GM21515 (cell line): ENCODE measurements around the gene BLVRB.

Experiments used
- ATAC-seq: cut with Tn5 transposase; IDR thresholded peaks from one replicate; pipeline ENCODE4 v1.9.1; 2021; ENCODE audit not compliant: unreplicated experiment

BLVRB gene

GRCh38 chr19:40424637-40425449, 40.7 kb downstream of the BLVRB start:
- ATAC-seq, result no peak

GRCh38 chr19:40423938-40424337, 41.6 kb downstream of the BLVRB start:
- no peak for ATAC-seq

GRCh38 chr19:40422748-40423566, 42.6 kb downstream of the BLVRB start:
- no peak for ATAC-seq

- no peak for ATAC-seq
These were observed 43.4 kb downstream of the BLVRB start for GRCh38 chr19:40421993-40422747.

- ATAC-seq, result no peak
These were observed 44.5 kb downstream of the BLVRB start for GRCh38 chr19:40420766-40421765.

GRCh38 chr19:40420451-40420765, 45.1 kb downstream of the BLVRB start:
- ATAC-seq, result no peak

- ATAC-seq, result no peak
These were observed 45.8 kb downstream of the BLVRB start for GRCh38 chr19:40419780-40420179.

- ATAC-seq, result no peak
These were observed 46.4 kb downstream of the BLVRB start for GRCh38 chr19:40419066-40419612.

- ATAC-seq, result no peak
These were observed 47.5 kb downstream of the BLVRB start for GRCh38 chr19:40418040-40418439.

GRCh38 chr19:40417643-40417981, 47.9 kb downstream of the BLVRB start:
- no peak for ATAC-seq

GRCh38 chr19:40416918-40417642, 48.5 kb downstream of the BLVRB start:
- ATAC-seq, result no peak

- ATAC-seq, result no peak
These were observed 49.8 kb downstream of the BLVRB start for GRCh38 chr19:40415768-40416167.

- no peak for ATAC-seq
These were observed 50.7 kb downstream of the BLVRB start for GRCh38 chr19:40414542-40415535.

- no peak for ATAC-seq
These were observed 52.2 kb downstream of the BLVRB start, which contains the start of gene PRX for GRCh38 chr19:40413291-40413845. PRX (minus strand) TSS chr19:40413378; CDS start chr19:40407932, 5,446 bp downstream.

- no peak for ATAC-seq
These were observed 52.7 kb downstream of the BLVRB start for GRCh38 chr19:40412866-40413265.

GRCh38 chr19:40411958-40412499, 53.5 kb downstream of the BLVRB start:
- no peak for ATAC-seq

GRCh38 chr19:40411125-40411842, 54.3 kb downstream of the BLVRB start:
- no peak for ATAC-seq
